Uterus (tissue), 2 donors: ENCODE data around the gene MAP4K5.

Experiments used
- POLR2A ChIP-seq, 2 donors: fragments of 450-650 bp; IDR thresholded peaks; one replicate each; pipeline ENCODE4 v1.6.1; 2016; ENCODE audit warnings: antibody characterized with exemption in 2 of 2, mild to moderate bottlenecking in 1 of 2, moderate library complexity in 1 of 2
- TF ChIP-seq, protein P1 (sequence below), 4 experiments: fragments of 200-600 bp in 2 of 4; fragments of 450-650 bp in 2 of 4; sonication (generic) in 2 of 4; IDR thresholded peaks; one replicate each; pipeline ENCODE4 v1.5.1; 2016 to 2019; ENCODE audit warnings: antibody characterized with exemption in 4 of 4, mild to moderate bottlenecking in 2 of 4, moderate library complexity in 1 of 4

- TF ChIP-seq, protein P1, sequence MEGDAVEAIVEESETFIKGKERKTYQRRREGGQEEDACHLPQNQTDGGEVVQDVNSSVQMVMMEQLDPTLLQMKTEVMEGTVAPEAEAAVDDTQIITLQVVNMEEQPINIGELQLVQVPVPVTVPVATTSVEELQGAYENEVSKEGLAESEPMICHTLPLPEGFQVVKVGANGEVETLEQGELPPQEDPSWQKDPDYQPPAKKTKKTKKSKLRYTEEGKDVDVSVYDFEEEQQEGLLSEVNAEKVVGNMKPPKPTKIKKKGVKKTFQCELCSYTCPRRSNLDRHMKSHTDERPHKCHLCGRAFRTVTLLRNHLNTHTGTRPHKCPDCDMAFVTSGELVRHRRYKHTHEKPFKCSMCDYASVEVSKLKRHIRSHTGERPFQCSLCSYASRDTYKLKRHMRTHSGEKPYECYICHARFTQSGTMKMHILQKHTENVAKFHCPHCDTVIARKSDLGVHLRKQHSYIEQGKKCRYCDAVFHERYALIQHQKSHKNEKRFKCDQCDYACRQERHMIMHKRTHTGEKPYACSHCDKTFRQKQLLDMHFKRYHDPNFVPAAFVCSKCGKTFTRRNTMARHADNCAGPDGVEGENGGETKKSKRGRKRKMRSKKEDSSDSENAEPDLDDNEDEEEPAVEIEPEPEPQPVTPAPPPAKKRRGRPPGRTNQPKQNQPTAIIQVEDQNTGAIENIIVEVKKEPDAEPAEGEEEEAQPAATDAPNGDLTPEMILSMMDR (IDR thresholded peaks at IDR 0.05), result no peak
- TF ChIP-seq POLR2A (IDR thresholded peaks at IDR 0.05), result no peak
Measured at GRCh38 chr14:50451854-50452253, 80.5 kb downstream of the MAP4K5 start.
